GM19372 (cell line): ENCODE results near the gene ITGA8.
"Not testable (repeated sequence)": the region's sequence is repeated elsewhere in the genome, so short reads cannot be mapped to it uniquely, and the experiment has no call there.

Experiments
- ATAC-seq: cut with Tn5 transposase; IDR thresholded peaks from one replicate; pipeline ENCODE4 v1.9.1; 2021; ENCODE audit warnings: mild to moderate bottlenecking, low read depth, moderate library complexity; ENCODE audit not compliant: unreplicated experiment

The ITGA8 gene

GRCh38 chr10:15719899-15720634 is at the start of gene ITGA8:
Gene ITGA8 (minus strand): TSS chr10:15719922. CDS start chr10:15719771, 151 bp downstream.
- ATAC-seq = no peak

GRCh38 chr10:15764892-15765454 is 45.3 kb upstream of the ITGA8 start:
- no peak for ATAC-seq

GRCh38 chr10:15763006-15763405 is 43.3 kb upstream of the ITGA8 start:
- no peak for ATAC-seq

GRCh38 chr10:15762239-15762638 is 42.5 kb upstream of the ITGA8 start:
- ATAC-seq = not testable (repeated sequence)

GRCh38 chr10:15761224-15761623 is 41.5 kb upstream of the ITGA8 start:
- ATAC-seq = not testable (repeated sequence)

- ATAC-seq = no peak
Measured at GRCh38 chr10:15760681-15761080, 41.0 kb upstream of the ITGA8 start.

GRCh38 chr10:15759265-15759664 is 39.5 kb upstream of the ITGA8 start:
- ATAC-seq = no peak

- no peak for ATAC-seq
Measured at GRCh38 chr10:15758618-15759017, 38.9 kb upstream of the ITGA8 start.

- ATAC-seq = no peak
Measured at GRCh38 chr10:15754937-15755336, 35.2 kb upstream of the ITGA8 start.

- no peak for ATAC-seq
Measured at GRCh38 chr10:15751046-15751445, 31.3 kb upstream of the ITGA8 start.

GRCh38 chr10:15748126-15748525 is 28.4 kb upstream of the ITGA8 start:
- ATAC-seq = no peak

GRCh38 chr10:15747632-15748031 is 27.9 kb upstream of the ITGA8 start:
- no peak for ATAC-seq

GRCh38 chr10:15745751-15746150 is 26.0 kb upstream of the ITGA8 start:
- no peak for ATAC-seq

- ATAC-seq = peak; percentile 59
Measured at GRCh38 chr10:15744217-15744865, 24.6 kb upstream of the ITGA8 start.

- ATAC-seq = no peak
Measured at GRCh38 chr10:15743443-15743842, 23.7 kb upstream of the ITGA8 start.

- no peak for ATAC-seq
Measured at GRCh38 chr10:15742836-15743235, 23.1 kb upstream of the ITGA8 start.

GRCh38 chr10:15742102-15742501 is 22.4 kb upstream of the ITGA8 start:
- no peak for ATAC-seq

- no peak for ATAC-seq
Measured at GRCh38 chr10:15741581-15741980, 21.9 kb upstream of the ITGA8 start.

- no peak for ATAC-seq
Measured at GRCh38 chr10:15740261-15740660, 20.5 kb upstream of the ITGA8 start.

- ATAC-seq = no peak
Measured at GRCh38 chr10:15739254-15739970, 19.7 kb upstream of the ITGA8 start.

- no peak for ATAC-seq
Measured at GRCh38 chr10:15738270-15738925, 18.7 kb upstream of the ITGA8 start.
